SHP77 treated with DMSO at 0.1 percent for 48 hours (cell line): ENCODE measurements around the gene DHX38.
"Not testable (repeated sequence)": the region's sequence is repeated elsewhere in the genome, so short reads cannot be mapped to it uniquely, and the experiment has no call there.

Experiments used
- DNase-seq: peaks from one replicate; lab custom pipeline; 2025; lab: John Stamatoyannopoulos, UW

The DHX38 gene

DNA sequence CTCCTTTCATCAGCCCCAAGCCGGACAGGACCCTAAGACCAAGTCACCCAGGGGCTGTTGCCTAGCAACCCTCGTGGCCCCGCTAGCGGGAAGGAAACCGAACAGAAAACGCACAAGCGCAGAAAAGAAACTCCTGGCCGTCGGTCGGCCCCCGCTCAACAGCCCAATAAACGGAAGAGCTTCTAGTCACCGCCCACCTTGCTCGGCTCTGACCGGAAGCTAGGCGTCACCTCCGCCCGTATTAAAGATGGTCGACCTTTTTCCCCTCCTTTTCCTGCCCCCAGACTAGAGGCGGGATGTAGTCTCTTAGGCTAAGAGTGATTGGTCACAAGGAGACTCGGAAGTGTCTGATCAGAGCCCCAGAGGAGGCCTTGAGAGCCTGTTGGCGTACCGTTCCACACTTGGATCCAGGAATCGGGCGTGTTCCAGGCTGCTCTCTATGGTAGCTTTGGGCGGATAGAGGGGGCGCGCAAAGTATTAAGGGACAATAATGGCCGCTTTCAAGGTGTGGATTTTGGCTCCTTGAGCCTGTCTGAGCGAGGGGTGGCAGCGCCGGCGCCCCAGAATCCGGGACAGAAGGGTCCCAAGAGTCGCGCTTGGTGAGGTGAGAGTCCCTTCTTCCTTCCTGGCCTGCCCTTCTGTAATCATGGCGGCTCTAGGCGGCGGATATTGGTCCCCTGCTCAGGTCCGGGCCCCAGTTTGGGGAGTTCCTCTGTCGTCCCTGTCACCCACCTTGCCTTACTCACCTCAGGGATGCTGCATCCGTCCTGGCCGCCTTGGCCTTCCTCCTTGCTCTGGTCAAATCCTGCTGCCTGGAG is at the start of gene DHX38, which contains the start of gene TXNL4B:
TSS of gene DHX38 (plus strand) at position 400 of the 818 bp plus-strand sequence. CDS start 2,311 bp downstream, outside the sequence.
TSS of gene TXNL4B (minus strand) at position 173 of the 818 bp plus-strand sequence. CDS start 2,871 bp downstream, outside the sequence.
- peak; percentile 97 for DNase-seq

DNA sequence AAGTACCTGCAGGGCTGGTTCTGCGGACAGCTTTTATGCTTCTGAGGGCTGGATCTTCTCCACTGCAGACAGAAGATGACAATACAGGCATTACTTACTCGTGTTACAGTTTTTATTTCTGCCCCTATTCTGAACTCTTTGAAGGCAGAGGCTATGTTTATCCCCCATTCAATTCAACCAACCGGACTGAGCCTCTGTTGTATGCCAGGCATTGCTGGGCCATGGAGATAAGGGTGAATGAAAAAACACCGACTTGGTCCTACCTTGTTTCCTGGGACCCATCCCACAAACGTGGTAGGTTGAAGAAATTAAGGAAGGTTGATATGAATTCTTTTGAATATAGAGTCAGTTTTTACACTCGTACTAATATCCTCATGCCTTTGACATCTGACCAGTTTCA is 49.4 kb upstream of the DHX38 start:
- DNase-seq = no peak

DNA sequence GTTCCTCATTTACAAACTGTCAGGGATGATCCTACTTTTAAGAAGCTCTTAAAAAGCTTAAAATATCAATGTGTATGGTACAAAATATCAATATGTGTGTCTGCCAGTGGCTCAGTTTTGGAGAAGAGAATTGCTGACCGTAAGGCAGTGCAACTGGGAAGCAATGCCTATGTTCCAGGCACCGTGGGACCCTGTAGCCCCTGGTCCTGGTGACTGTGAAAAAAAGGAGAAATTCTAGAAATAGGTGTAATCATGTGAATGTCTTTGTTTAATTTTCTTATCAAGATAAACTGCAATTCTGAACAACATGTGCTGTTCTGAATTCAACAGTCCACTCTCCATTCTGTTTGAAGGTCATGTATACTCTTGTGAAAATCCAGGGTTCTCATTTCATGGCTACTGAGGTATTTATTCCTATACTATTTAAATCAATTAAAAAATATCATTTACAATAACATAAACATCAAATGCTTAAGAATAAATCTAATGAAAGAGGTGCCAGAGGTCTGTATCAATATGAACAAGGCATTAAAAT is 48.8 kb upstream of the DHX38 start:
- no peak for DNase-seq

DNA sequence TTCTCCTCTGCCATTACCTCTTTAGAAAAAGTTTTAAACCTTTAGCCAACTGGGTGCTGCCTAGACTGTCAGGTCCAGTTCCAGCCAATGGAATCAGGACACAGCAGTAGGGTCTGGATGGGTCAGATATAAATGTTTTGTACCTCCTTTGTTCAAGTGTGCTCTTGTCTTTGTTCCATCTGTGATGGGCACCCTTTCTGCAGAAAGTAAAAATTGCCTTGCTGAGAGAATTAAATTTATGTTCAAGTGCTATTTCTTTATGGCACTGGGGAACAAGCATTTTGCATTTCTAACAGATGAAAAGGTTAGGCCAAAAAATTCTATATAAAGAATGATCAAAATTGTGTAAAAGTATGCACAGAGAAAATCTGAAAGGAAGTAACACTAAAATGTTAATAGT is 44.5 kb upstream of the DHX38 start:
- DNase-seq = no peak

DNA sequence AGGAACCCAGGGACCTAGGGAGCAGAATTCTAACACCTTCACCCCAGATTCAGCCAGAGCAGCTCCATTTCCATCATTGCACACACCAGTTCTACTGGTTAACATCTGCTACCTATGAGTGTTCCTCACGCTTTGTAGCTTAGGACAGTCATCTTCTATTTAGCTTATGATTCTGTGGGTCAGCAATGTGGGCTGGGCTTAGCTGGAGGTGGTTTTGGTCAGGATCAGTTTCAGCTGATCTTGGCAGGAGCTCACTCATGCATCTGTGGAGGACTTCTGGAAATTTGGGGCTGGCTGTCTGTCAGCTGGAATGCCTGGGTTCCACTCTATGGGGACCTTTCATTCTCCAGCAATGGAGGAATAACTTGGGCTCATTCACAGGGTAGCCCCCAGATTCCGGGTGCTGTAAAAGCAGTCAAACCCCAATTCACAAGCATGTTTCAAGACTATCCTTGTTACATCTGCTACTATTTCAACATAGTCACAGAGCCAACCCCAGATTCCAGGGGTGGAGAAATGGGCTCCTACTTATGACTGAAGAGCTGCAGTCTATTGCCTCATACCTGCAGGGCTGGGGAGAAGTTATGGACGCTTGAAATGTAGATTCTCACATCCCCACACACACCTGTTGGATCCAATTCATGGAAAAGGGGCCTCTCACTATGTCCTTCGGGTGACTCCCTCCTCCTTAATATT is 42.7 kb upstream of the DHX38 start:
- DNase-seq = no peak

DNA sequence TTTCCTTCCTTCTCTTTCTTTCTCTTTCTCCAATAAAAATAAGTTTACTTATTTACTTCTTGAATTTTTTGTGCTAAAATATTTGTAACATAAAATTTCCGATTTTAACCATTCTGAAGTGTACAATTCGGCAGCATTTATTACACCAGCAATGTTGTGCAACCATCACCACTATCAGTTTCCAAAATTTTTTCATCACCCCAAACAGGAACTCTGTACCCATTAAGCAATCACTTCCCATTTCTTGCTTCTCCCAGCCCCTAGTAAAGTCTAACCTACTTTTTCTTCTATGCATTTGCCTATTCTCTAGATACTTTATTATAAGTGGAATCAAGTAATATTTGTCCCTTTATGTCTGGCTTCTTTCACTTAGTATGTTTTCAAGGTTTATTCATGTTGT is 41.8 kb upstream of the DHX38 start:
- DNase-seq = no peak

DNA sequence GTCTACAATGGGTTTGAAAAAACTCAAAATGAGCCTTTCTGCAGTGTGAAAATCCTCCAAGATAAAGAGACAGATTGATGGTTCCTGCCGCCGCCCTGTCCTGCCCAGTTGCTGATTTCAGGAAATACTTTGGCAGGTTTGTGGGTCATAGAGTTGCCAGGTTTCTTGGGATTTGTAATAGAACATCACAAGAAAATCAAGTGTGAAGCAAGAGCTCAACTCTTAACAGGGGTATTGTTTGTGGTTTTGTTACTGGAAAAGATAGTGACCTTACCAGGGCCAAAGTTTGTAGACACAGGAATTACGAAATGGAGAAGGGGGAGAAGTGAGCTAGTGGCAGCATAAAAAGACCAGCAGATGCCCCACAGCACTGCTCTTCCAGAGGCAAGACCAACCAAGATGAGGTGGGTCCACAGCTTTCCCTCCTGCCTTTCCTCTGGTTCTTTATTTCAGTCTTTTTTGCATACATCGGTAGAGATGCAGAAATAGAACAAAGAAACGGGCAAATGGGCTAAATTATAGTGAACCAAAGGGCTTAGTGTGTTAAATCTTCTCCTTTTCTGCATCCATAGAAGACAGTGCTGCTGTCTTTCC is 39.3 kb upstream of the DHX38 start, which contains the start of gene HP:
TSS of gene HP (plus strand) at position 252 of the 594 bp plus-strand sequence. CDS start at position 400, 148 bp downstream.
- DNase-seq = not testable (repeated sequence)

DNA sequence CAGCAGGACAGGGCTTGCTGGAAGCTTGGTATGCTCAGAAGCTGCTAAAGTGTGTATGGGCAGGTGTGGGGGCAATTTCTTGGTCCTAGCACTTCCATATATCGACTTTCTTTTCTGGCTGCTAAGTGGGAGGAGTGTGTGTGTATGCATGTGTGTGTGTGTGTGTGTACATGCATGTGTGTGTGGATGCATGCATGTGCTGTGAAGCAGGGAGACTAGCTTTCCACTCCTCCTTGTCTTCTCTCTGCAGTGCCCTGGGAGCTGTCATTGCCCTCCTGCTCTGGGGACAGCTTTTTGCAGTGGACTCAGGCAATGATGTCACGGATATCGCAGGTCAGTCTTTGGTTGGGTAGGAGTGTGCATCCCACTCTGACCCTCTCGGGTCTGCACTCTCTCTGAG is 37.7 kb upstream of the DHX38 start:
- DNase-seq = no peak

DNA sequence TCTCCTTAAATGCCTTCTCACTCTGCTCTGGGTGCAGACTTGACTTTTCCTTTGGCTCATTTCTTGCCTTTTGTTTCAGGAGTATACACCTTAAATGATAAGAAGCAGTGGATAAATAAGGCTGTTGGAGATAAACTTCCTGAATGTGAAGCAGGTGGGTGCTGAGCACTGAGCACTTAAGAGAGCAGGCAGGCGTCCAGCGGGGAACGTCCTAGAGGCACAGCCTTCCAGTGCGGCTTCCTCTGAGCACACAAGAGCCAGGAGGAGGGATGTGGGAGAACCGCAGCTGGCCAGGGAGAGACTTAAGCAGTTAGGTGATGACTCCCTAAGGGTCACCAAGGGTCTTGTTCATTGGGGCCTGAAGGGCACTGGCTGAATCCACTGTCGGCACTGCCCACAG is 36.3 kb upstream of the DHX38 start:
- DNase-seq = not testable (repeated sequence)

DNA sequence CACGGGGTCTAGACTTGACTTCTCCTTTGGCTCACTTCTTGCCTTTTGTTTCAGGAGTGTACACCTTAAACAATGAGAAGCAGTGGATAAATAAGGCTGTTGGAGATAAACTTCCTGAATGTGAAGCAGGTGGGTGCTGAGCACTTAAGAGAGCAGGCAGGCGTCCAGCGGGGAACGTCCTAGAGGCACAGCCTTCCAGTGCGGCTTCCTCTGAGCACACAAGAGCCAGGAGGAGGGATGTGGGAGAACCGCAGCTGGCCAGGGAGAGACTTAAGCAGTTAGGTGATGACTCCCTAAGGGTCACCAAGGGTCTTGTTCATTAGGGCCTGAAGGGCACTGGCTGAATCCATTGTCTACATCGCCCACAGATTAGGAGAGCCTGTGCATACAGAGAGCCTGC is 34.6 kb upstream of the DHX38 start:
- DNase-seq = not testable (repeated sequence)

DNA sequence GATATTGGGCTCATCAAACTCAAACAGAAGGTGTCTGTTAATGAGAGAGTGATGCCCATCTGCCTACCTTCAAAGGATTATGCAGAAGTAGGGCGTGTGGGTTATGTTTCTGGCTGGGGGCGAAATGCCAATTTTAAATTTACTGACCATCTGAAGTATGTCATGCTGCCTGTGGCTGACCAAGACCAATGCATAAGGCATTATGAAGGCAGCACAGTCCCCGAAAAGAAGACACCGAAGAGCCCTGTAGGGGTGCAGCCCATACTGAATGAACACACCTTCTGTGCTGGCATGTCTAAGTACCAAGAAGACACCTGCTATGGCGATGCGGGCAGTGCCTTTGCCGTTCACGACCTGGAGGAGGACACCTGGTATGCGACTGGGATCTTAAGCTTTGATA is 33.2 kb upstream of the DHX38 start:
- no peak for DNase-seq

DNA sequence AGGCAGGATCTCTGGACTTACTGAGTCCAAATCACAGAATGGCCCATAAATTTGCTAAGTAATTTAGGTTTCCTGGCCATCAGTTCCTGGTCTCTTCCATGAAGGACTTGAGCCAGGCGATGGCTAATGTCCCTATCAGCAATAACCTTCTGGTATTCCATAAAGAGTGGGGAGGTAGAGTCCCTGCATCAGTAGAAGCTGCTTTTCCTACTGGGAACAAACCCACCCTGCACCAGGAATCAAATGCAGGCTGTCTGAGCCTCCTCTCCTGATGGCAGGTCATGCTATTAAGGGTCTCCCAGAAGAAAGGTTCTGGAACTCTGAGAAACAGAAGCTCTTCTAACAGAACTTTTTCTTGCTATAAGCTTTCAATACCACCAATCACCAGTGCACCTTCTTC is 32.1 kb upstream of the DHX38 start:
- DNase-seq = no peak

DNA sequence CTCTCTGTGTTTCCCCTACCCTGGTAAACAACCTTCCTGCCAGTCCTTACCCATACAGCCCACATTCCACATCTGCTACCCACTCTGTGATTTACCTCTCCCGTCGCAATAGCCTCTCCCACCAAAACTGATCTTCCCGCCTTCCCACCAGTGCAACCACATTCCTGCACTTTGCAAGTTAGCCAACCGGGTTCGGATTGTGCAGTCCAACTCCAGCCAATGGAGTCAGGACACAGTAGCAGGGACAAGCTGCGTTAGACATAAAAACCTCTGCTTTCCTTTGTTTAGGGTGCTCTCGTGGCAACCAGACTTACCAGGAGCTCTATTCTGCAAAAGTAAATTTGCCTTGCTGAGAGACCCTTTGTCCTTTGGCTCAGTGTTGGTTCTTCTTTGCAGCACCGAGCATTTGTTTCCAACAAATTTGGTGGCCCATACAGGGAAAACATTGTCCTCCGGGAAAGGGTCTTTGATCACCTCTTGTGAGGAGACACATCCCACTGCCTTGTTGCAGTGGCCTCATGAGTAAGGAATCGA is 29.2 kb upstream of the DHX38 start:
- DNase-seq = no peak

DNA sequence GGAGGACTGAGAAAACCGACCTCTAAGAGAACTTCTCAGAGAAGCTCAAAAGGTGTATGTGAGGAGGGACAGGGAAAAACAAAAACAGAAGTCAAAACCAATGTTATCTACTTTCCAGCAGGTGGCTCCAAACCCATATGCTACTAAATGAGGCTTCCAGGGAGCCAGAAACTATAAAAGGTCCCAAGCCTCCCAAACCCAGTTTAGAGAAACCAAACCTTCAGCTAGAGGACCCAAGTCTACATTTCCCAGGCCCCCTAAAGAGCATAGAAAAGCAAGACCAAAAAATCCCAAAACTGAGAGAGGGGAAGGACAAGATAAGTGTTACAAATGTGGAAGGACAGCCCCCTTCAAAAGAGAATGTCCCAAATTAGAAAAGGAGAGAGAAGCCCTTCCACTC is 26.9 kb upstream of the DHX38 start:
- peak; percentile 5 for DNase-seq

DNA sequence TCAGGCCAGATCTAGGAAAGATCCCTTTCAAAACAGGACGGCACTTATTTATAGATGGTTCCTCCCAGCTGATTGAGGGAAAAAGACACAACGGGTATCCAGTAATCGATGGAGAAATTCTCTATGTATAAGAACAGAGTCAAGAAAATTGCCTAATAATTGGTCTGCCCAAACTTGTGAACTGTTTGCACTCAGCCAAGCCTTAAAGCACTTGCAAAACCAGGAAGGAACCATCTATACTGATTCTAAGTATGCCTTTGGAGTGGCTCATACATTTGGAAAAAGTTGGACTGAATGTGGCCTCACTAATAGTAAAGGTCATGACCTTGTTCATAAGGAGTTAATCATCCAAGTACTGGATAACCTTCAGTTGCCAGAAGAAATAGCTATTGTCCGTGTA is 24.7 kb upstream of the DHX38 start:
- no peak for DNase-seq

DNA sequence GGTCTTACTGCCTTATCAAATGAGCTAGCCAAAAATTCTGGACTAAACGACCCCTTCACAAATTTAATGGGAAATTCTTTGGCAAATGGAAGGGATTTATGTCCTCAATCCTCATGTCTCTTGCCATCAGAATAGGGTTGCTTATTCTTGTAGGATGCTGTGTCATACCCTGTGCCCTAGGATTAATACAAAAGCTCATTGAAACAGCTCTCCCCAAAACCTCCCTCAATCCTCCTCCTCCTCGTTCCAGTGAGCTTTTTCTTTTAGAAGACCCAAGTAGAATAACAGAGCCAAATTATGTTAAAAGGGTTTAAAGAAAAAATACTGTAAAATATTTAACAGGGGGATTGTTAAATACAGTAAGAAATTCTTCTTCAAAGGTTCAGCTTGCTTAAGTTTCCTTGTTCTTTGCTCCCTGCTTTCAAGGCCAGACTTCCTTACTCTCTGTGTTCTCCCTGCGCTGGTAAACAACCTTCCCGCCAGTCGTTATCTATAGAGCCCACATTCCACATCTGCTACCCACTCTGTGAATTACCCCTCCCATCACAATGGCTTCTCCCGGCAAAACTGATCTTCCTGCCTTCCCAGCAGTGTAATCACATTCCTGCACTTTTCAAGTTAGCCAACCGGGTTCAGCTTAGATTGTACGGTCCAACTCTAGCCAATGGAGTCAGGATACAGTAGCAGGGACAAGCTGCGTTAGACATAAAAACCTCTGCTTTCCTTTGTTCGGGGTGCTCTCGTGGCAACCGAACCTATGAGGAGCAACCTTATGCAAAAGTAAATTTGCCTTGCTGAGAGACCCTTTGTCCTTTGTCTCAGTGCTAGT is 20.9 kb upstream of the DHX38 start:
- DNase-seq = no peak

DNA sequence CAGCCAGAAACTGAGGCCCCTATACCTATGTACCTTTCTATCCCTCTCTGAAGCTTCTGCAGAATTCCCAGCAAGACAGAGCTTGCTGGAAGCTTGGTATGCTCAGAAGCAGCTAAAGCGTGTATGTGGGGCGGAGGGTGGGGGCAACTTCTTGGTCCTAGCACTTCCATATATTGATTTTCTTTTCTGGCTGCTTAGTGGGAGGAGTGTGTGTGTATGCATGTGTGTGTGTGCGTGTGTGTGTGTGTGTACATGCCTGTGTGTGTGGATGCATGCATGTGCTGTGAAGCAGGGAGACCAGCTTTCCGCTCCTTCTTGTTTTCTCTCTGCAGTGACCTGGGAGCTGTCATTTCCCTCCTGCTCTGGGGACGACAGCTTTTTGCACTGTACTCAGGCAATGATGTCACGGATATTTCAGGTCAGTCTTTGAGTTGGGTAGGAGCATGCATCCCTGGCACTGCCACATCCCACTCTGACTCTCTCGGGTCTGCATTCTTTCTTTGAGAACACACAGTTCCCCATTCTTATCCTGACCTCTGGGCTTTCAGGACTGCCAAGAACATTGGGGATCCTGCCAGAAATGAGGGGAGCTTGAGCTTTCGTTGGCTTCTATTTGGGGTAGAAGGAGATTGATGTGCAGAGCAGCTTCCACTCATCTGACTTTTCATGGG is 20.0 kb upstream of the DHX38 start:
- no peak for DNase-seq

DNA sequence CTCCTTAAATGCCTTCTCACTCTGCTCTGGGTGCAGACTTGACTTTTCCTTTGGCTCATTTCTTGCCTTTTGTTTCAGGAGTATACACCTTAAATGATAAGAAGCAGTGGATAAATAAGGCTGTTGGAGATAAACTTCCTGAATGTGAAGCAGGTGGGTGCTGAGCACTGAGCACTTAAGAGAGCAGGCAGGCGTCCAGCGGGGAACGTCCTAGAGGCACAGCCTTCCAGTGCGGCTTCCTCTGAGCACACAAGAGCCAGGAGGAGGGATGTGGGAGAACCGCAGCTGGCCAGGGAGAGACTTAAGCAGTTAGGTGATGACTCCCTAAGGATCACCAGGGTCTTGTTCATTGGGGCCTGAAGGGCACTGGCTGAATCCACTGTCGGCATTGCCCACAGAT is 18.6 kb upstream of the DHX38 start:
- not testable (repeated sequence) for DNase-seq

DNA sequence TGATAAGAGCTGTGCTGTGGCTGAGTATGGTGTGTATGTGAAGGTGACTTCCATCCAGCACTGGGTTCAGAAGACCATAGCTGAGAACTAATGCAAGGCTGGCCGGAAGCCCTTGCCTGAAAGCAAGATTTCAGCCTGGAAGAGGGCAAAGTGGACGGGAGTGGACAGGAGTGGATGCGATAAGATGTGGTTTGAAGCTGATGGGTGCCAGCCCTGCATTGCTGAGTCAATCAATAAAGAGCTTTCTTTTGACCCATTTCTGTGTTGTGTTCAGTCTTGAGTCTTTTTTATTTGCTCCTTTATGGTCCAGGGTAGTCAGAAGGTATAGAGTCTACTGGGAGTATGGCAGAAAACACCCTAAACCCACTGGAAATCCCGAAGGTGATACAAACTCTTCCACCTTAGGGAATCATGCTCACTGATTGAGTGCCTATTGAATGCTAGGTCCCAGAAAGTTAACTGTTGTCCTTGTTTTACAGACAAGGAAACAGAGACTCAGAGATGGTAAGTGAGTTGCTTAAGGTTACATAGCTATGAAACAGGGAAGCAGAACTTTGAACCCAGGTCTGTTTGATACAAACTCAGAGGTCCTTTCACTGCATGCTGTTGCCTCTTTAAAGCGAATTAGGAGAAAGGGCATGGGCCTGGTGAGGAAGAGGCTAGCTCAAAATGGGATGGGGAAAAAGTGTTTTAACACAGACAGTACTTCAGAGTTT is 16.5 kb upstream of the DHX38 start:
- DNase-seq = not testable (repeated sequence)

DNA sequence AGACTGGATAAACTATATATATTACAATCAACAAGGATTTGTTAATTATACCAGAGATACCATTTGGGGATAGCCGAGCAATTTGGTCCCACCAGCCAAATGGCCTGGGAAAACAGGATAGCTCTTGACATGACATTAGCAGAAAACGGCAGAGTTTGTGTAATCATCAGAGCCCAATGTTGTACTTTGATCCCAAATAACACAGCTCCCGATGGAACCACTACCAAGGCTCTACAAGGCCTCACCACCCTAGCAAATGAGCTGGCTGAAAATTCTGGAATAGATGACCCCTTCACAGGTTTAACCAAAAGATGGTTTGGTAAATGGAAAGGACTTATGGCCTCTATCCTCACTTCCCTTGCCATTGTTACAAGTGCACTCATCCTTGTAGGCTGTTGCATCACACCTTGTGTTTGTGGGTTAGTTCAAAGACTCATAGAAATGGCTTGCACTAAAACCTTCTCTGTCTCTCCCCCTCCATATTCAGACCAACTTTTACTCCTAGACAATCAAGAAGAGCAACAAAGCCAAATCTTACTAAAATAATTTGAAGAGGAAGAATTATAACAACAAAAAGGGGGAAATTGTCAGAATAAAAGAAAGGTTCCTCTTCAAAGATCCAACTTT is 9.8 kb upstream of the DHX38 start:
- DNase-seq = no peak
